ENCODE data around the gene OXCT1. TPM values are rescaled to one million over a fixed set of nuclear protein-coding genes. Genes with fewer than 3 reads are reported as not detected.

OXCT1 gene
- total RNA-seq, 1 donor, result 39.4 TPM

DNA sequence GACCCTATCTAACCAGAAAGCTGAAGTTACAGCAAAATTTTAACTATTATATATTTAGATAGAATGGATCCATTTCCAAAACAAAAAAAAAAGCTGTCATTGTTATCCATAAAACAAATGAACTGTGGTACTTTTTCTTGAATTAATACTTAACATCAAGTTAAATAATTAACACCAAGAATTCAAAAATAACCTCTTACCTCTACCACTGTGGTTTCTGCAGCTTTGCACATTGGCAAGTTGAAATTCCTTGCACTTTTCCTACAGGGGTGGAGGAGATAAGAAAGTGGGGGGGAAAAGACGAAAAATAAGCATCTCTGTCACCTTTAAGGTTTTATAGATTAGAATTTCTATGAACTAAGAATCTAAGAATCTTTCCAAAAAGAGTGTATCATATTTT is 30.0 kb downstream of the OXCT1 start:
- peaks cover 3% of the 10 kb centered on the region for H3K36me3 ChIP-seq (ENCODE audit: insufficient read depth, low read length)
- H3K4me2 ChIP-seq (ENCODE audit: insufficient read depth, low read length), result no peak overlapping the region
- peaks cover 12% of the 10 kb centered on the region for H3K4me1 ChIP-seq (ENCODE audit: insufficient read depth, low read length)
- no peak overlapping the region for H2AFZ ChIP-seq (ENCODE audit: low read length)
- no peak for DNase-seq (ENCODE audit: insufficient read length, low spot score, missing footprints)
- H3K4me3 ChIP-seq (ENCODE audit: insufficient read depth, low read length), result no peak overlapping the region
- no peaks in the 10 kb centered on the region for H4K20me1 ChIP-seq (ENCODE audit: insufficient read depth, low read length)
- TF ChIP-seq, protein P1, sequence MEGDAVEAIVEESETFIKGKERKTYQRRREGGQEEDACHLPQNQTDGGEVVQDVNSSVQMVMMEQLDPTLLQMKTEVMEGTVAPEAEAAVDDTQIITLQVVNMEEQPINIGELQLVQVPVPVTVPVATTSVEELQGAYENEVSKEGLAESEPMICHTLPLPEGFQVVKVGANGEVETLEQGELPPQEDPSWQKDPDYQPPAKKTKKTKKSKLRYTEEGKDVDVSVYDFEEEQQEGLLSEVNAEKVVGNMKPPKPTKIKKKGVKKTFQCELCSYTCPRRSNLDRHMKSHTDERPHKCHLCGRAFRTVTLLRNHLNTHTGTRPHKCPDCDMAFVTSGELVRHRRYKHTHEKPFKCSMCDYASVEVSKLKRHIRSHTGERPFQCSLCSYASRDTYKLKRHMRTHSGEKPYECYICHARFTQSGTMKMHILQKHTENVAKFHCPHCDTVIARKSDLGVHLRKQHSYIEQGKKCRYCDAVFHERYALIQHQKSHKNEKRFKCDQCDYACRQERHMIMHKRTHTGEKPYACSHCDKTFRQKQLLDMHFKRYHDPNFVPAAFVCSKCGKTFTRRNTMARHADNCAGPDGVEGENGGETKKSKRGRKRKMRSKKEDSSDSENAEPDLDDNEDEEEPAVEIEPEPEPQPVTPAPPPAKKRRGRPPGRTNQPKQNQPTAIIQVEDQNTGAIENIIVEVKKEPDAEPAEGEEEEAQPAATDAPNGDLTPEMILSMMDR (IDR thresholded peaks at IDR 0.05; ENCODE audit: extremely low read depth, low read depth, low read length), result no peak
- H3K79me2 ChIP-seq (ENCODE audit: insufficient read depth, low read length), result no peaks in the 10 kb centered on the region
- H3K9me3 ChIP-seq (ENCODE audit: low read depth, low read length), result no peaks in the 10 kb centered on the region
- H3K27ac ChIP-seq (ENCODE audit: low read depth, low read length), result no peak overlapping the region
- H3K27me3 ChIP-seq (ENCODE audit: insufficient read depth, low read length), result no peaks in the 10 kb centered on the region

DNA sequence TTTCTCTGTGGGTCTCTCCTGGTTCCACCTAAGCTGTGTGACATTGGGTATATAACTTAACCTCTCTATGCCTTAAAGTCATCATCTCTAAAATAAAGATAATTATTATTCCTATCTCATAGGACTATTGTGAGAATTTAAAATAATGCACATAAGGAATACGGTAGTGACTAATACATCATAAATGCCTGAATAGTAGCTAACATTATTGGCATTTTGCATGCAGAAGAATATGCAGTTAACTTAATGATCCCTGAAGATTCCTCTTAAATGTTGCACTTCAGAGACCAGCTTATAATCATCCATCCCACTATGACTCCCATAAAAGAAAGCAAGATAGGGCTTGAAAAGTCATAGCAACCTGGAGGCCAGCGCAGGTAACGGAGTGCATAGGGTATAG is 32.4 kb downstream of the OXCT1 start:
- Histone ChIP-seq H3K27me3 (ENCODE audit: insufficient read depth, low read length) (no peaks in the 10 kb centered on the region), H3K27ac (ENCODE audit: low read depth, low read length) (no peak overlapping the region), H3K36me3 (ENCODE audit: insufficient read depth, low read length) (no peaks in the 10 kb centered on the region), H3K79me2 (ENCODE audit: insufficient read depth, low read length) (no peaks in the 10 kb centered on the region), H3K4me1 (ENCODE audit: insufficient read depth, low read length) (peaks cover 13% of the 10 kb centered on the region), H2AFZ (ENCODE audit: low read length) (no peak overlapping the region), H3K9me3 (ENCODE audit: low read depth, low read length) (no peaks in the 10 kb centered on the region), H3K4me3 (ENCODE audit: insufficient read depth, low read length) (no peak overlapping the region), H3K4me2 (ENCODE audit: insufficient read depth, low read length) (no peak overlapping the region), H4K20me1 (ENCODE audit: insufficient read depth, low read length) (no peaks in the 10 kb centered on the region)
- TF ChIP-seq, protein P1 (IDR thresholded peaks at IDR 0.05; ENCODE audit: extremely low read depth, low read depth, low read length), result no peak
- DNase-seq (ENCODE audit: insufficient read length, low spot score, missing footprints), result no peak

- H3K4me1 ChIP-seq (ENCODE audit: insufficient read depth, low read length), result peaks cover 13% of the 10 kb centered on the region
- H3K79me2 ChIP-seq (ENCODE audit: insufficient read depth, low read length), result no peaks in the 10 kb centered on the region
- no peaks in the 10 kb centered on the region for H3K27me3 ChIP-seq (ENCODE audit: insufficient read depth, low read length)
- H3K36me3 ChIP-seq (ENCODE audit: insufficient read depth, low read length), result peaks cover 11% of the 10 kb centered on the region
- peak; percentile 77 for DNase-seq (ENCODE audit: insufficient read length, low spot score, missing footprints)
- H3K27ac ChIP-seq (ENCODE audit: low read depth, low read length), result peak overlapping the region; percentile 8
- H3K4me2 ChIP-seq (ENCODE audit: insufficient read depth, low read length), result peak overlapping the region; percentile 23
- TF ChIP-seq, protein P1 (IDR thresholded peaks at IDR 0.05; ENCODE audit: extremely low read depth, low read depth, low read length), result no peak
- no peaks in the 10 kb centered on the region for H3K9me3 ChIP-seq (ENCODE audit: low read depth, low read length)
- H3K4me3 ChIP-seq (ENCODE audit: insufficient read depth, low read length), result no peak overlapping the region
- no peak overlapping the region for H2AFZ ChIP-seq (ENCODE audit: low read length)
- H4K20me1 ChIP-seq (ENCODE audit: insufficient read depth, low read length), result no peaks in the 10 kb centered on the region
These were observed 34.6 kb downstream of the OXCT1 start for GRCh38 chr5:41835645-41836044.

GRCh38 chr5:41834506-41834905 is 35.7 kb downstream of the OXCT1 start:
- no peaks in the 10 kb centered on the region for H3K27me3 ChIP-seq (ENCODE audit: insufficient read depth, low read length)
- no peak overlapping the region for H3K4me2 ChIP-seq (ENCODE audit: insufficient read depth, low read length)
- H3K27ac ChIP-seq (ENCODE audit: low read depth, low read length), result no peak overlapping the region

More at GRCh38 chr5:41834506-41834905, 35.7 kb downstream of the OXCT1 start:
- H3K9me3 ChIP-seq (ENCODE audit: low read depth, low read length), result no peaks in the 10 kb centered on the region
- H4K20me1 ChIP-seq (ENCODE audit: insufficient read depth, low read length), result no peaks in the 10 kb centered on the region
- TF ChIP-seq, protein P1 (IDR thresholded peaks at IDR 0.05; ENCODE audit: extremely low read depth, low read depth, low read length), result no peak
- no peak for DNase-seq (ENCODE audit: insufficient read length, low spot score, missing footprints)
- no peaks in the 10 kb centered on the region for H3K79me2 ChIP-seq (ENCODE audit: insufficient read depth, low read length)
- H3K4me1 ChIP-seq (ENCODE audit: insufficient read depth, low read length), result peaks cover 13% of the 10 kb centered on the region
- H2AFZ ChIP-seq (ENCODE audit: low read length), result no peak overlapping the region
- H3K36me3 ChIP-seq (ENCODE audit: insufficient read depth, low read length), result peaks cover 11% of the 10 kb centered on the region
- H3K4me3 ChIP-seq (ENCODE audit: insufficient read depth, low read length), result no peak overlapping the region

All from osteoblast (primary cell).